Esophagus muscularis mucosa (tissue), 4 donors: Measurements from ENCODE around the gene HNF1A.

Experiments used
- EP300 ChIP-seq: sonication (generic); formaldehyde crosslinking; IDR thresholded peaks from one replicate; pipeline ENCODE4 v1.6.1; 2017; ENCODE audit warnings: antibody characterized with exemption
- POLR2A ChIP-seq: fragments of 450-650 bp; IDR thresholded peaks from one replicate; pipeline ENCODE4 v1.6.1; 2017; ENCODE audit warnings: antibody characterized with exemption, moderate library complexity, mild to moderate bottlenecking, low read depth
- POLR2AphosphoS5 ChIP-seq, 2 donors: sonication (generic); formaldehyde crosslinking; IDR thresholded peaks; one replicate each; pipeline ENCODE4 v1.6.1; 2017; ENCODE audit warnings: antibody characterized with exemption in 2 of 2
- TF ChIP-seq, protein P1 (sequence below), 3 experiments: fragments of 200-600 bp in 2 of 3; fragments of 450-650 bp in 1 of 3; sonication (generic) in 2 of 3; IDR thresholded peaks; one replicate each; pipeline ENCODE4 v1.5.1; 2017 to 2019; ENCODE audit warnings: antibody characterized with exemption in 3 of 3, mild to moderate bottlenecking in 2 of 3, moderate library complexity in 1 of 3

DNA sequence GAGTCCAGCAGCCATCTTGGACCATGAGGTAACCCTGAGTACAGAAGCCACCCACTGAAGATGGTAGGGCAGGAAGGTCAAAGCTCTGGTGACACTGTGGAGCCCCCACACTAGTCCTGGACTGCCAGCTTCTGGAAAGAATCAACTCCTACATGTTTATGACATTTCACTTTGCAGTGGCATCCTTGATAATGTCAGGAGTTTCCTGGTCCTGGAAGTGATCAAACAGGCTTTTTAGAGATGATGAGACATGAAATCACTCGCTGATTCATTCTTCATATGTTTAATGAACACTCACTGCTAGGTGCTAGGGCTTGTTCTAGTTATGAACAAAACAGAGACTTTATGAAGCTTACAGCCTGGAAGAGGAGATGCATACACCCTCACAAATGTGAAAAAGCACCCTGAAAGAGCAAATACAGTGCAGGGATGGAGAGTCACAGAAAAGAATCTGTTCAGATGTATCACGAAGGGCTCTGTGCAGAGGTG, 15.8 kb upstream of the HNF1A start:
- TF ChIP-seq, protein P1, sequence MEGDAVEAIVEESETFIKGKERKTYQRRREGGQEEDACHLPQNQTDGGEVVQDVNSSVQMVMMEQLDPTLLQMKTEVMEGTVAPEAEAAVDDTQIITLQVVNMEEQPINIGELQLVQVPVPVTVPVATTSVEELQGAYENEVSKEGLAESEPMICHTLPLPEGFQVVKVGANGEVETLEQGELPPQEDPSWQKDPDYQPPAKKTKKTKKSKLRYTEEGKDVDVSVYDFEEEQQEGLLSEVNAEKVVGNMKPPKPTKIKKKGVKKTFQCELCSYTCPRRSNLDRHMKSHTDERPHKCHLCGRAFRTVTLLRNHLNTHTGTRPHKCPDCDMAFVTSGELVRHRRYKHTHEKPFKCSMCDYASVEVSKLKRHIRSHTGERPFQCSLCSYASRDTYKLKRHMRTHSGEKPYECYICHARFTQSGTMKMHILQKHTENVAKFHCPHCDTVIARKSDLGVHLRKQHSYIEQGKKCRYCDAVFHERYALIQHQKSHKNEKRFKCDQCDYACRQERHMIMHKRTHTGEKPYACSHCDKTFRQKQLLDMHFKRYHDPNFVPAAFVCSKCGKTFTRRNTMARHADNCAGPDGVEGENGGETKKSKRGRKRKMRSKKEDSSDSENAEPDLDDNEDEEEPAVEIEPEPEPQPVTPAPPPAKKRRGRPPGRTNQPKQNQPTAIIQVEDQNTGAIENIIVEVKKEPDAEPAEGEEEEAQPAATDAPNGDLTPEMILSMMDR (IDR thresholded peaks at IDR 0.05), result no peak
- no peak for TF ChIP-seq POLR2A
- no peak for TF ChIP-seq POLR2AphosphoS5 (IDR thresholded peaks at IDR 0.05)
- no peak for TF ChIP-seq EP300
